ENCODE data around the gene C1orf122.

Gene C1orf122

DNA sequence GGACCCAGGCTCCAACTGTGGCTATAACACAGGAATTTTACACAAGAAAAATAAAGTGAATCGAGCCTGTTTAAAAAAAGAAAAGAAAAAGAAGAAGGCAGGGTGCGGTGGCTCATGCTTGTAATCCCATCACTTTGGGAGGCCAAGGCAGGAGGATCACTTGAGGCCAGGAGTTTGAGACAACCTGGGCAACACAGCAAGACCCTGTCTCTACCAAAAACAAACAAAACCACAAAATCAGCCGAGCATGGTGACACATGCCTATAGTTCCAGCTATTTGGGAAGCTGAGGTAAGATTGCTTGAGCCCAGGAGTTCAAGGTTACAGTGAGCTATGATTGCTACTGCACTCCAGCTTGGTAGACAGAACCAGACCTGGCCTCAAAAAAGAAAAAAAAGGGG lies 34.1 kb downstream of the C1orf122 start:
- H3K56ac ChIP-seq (ENCODE audit: low read length): no peak overlapping the region
- H2BK5ac ChIP-seq (ENCODE audit: low read length): no peak overlapping the region
- no peak overlapping the region for H2BK120ac ChIP-seq (ENCODE audit: low read depth, low read length)
- peaks cover 1% of the 10 kb centered on the region for H3K36me3 ChIP-seq (ENCODE audit: control insufficient read depth, insufficient read depth, low read length)
- no peak overlapping the region for H3K9ac ChIP-seq (ENCODE audit: low read length)
- H3K79me2 ChIP-seq (ENCODE audit: control insufficient read depth, insufficient read depth, low read length): no peaks in the 10 kb centered on the region
- no peak overlapping the region for H2BK15ac ChIP-seq (replicated peaks; ENCODE audit: low read depth)
- H3K4me1 ChIP-seq (ENCODE audit: control insufficient read depth, low read depth, low read length): no peaks in the 10 kb centered on the region
- H3K79me1 ChIP-seq (ENCODE audit: low read length): no peaks in the 10 kb centered on the region
- H3K27ac ChIP-seq (ENCODE audit: low read depth, low read length): no peak overlapping the region
- no peak overlapping the region for H4K5ac ChIP-seq (ENCODE audit: low read length)
- no peak for DNase-seq
- H3K4me3 ChIP-seq (ENCODE audit: low read length): no peak overlapping the region
- no peak overlapping the region for H3K23ac ChIP-seq (ENCODE audit: low read length)
- H3K27me3 ChIP-seq (ENCODE audit: insufficient read depth, low read length, poor library complexity): no peaks in the 10 kb centered on the region
- no peak overlapping the region for H2AK5ac ChIP-seq (ENCODE audit: low read length)
- no CpG with 5 or more reads among the region's 3 CpGs for WGBS (ENCODE audit: extremely low coverage, insufficient coverage, low lambda C conversion rate)
- H4K8ac ChIP-seq (ENCODE audit: low read depth, low read length): no peak overlapping the region
- H3K4ac ChIP-seq (ENCODE audit: low read depth, low read length): no peak overlapping the region
- H3K4me2 ChIP-seq (ENCODE audit: low read length): no peak overlapping the region
- no peak overlapping the region for H3K18ac ChIP-seq (ENCODE audit: low read length)

GRCh38 chr1:37844536-37844935 lies 36.9 kb downstream of the C1orf122 start:
- Histone ChIP-seq H3K9ac (ENCODE audit: low read length) (no peak overlapping the region), H3K36me3 (ENCODE audit: control insufficient read depth, insufficient read depth, low read length) (peaks cover 3% of the 10 kb centered on the region), H2BK15ac (replicated peaks; ENCODE audit: low read depth) (no peak overlapping the region), H3K4ac (ENCODE audit: low read depth, low read length) (no peak overlapping the region), H2BK5ac (ENCODE audit: low read length) (no peak overlapping the region), H3K4me3 (ENCODE audit: low read length) (no peak overlapping the region), H3K23ac (ENCODE audit: low read length) (no peak overlapping the region), H2AK5ac (ENCODE audit: low read length) (no peak overlapping the region), H3K18ac (ENCODE audit: low read length) (no peak overlapping the region), H3K56ac (ENCODE audit: low read length) (no peak overlapping the region), H3K4me2 (ENCODE audit: low read length) (no peak overlapping the region), H3K27me3 (ENCODE audit: insufficient read depth, low read length, poor library complexity) (no peaks in the 10 kb centered on the region), H3K79me1 (ENCODE audit: low read length) (peaks cover 6% of the 10 kb centered on the region), H4K8ac (ENCODE audit: low read depth, low read length) (no peak overlapping the region), H4K5ac (ENCODE audit: low read length) (no peak overlapping the region), H3K79me2 (ENCODE audit: control insufficient read depth, insufficient read depth, low read length) (peaks cover 4% of the 10 kb centered on the region), H3K27ac (ENCODE audit: low read depth, low read length) (no peak overlapping the region), H3K4me1 (ENCODE audit: control insufficient read depth, low read depth, low read length) (no peaks in the 10 kb centered on the region), H2BK120ac (ENCODE audit: low read depth, low read length) (no peak overlapping the region)
- no peak for DNase-seq

DNA sequence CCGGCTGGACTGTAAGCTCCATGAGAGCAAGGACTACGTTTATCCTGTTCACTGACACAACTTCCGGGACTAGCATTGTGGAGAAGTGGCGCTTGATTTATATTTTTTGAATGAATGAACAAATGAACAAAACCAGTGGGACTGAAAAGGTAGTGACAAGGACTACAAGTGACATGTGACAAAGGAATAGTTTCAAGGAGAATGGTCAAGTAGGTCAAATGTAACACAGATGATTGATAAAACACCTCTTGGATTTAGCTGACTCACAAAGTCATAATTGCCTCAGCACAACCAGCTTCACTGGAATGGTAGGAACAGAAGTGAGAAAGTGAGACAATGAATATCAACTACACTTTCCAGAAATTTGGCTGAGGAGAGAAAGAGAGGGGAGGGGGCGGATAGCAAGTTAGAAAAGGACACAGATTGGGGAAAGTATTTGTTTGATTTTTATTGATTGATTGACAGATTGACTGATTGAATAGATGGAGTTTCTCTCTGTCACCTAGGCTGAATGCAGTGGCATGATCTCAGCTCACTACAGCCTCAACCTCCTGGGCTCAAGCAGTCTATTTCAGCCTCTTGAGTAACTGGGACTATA lies 37.6 kb downstream of the C1orf122 start:
- no peak overlapping the region for H3K4ac ChIP-seq (ENCODE audit: low read depth, low read length)
- no peak overlapping the region for H2BK5ac ChIP-seq (ENCODE audit: low read length)
- H3K79me1 ChIP-seq (ENCODE audit: low read length): peaks cover 7% of the 10 kb centered on the region
- H3K79me2 ChIP-seq (ENCODE audit: control insufficient read depth, insufficient read depth, low read length): peaks cover 8% of the 10 kb centered on the region
- no peak overlapping the region for H2BK15ac ChIP-seq (replicated peaks; ENCODE audit: low read depth)
- no peak overlapping the region for H3K23ac ChIP-seq (ENCODE audit: low read length)
- no peak overlapping the region for H3K56ac ChIP-seq (ENCODE audit: low read length)
- H3K27me3 ChIP-seq (ENCODE audit: insufficient read depth, low read length, poor library complexity): no peaks in the 10 kb centered on the region
- peaks cover 2% of the 10 kb centered on the region for H3K36me3 ChIP-seq (ENCODE audit: control insufficient read depth, insufficient read depth, low read length)
- whole genome bisulfite sequencing (ENCODE audit: extremely low coverage, insufficient coverage, low lambda C conversion rate): no CpG with 5 or more reads among the region's 5 CpGs
- no peak overlapping the region for H3K4me2 ChIP-seq (ENCODE audit: low read length)
- H3K27ac ChIP-seq (ENCODE audit: low read depth, low read length): no peak overlapping the region
- no peak overlapping the region for H3K9ac ChIP-seq (ENCODE audit: low read length)
- no peak for DNase-seq
- no peak overlapping the region for H3K18ac ChIP-seq (ENCODE audit: low read length)
- H3K4me1 ChIP-seq (ENCODE audit: control insufficient read depth, low read depth, low read length): no peaks in the 10 kb centered on the region
- H4K5ac ChIP-seq (ENCODE audit: low read length): no peak overlapping the region
- H3K4me3 ChIP-seq (ENCODE audit: low read length): no peak overlapping the region
- H2AK5ac ChIP-seq (ENCODE audit: low read length): no peak overlapping the region
- no peak overlapping the region for H4K8ac ChIP-seq (ENCODE audit: low read depth, low read length)
- H2BK120ac ChIP-seq (ENCODE audit: low read depth, low read length): no peak overlapping the region

DNA sequence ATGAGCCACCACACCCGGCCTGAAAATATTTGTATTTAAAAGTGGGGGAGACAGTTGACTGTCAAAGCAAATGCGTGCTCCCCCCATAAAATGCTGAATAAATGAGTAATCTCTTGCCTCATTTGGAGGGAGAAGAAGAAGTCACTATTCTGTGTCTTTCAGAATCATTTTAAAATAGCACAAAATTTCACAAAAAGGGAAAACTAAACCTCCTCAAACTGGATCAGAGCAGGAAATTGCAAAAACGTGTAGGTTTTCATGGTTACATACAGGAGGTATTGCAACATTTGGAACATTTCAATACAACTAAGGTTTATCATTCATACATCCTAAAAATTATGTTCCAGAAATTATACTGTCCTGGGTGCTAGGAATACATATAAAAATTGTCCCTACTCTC lies 38.2 kb downstream of the C1orf122 start:
- no peaks in the 10 kb centered on the region for H3K4me1 ChIP-seq (ENCODE audit: control insufficient read depth, low read depth, low read length)
- peaks cover 8% of the 10 kb centered on the region for H3K79me2 ChIP-seq (ENCODE audit: control insufficient read depth, insufficient read depth, low read length)
- no peak overlapping the region for H2BK120ac ChIP-seq (ENCODE audit: low read depth, low read length)
- H3K4me2 ChIP-seq (ENCODE audit: low read length): no peak overlapping the region
- H3K79me1 ChIP-seq (ENCODE audit: low read length): peaks cover 9% of the 10 kb centered on the region
- no peak overlapping the region for H4K5ac ChIP-seq (ENCODE audit: low read length)
- H2BK15ac ChIP-seq (replicated peaks; ENCODE audit: low read depth): no peak overlapping the region
- H3K36me3 ChIP-seq (ENCODE audit: control insufficient read depth, insufficient read depth, low read length): peaks cover 2% of the 10 kb centered on the region
- no peak overlapping the region for H3K18ac ChIP-seq (ENCODE audit: low read length)
- no peak overlapping the region for H4K8ac ChIP-seq (ENCODE audit: low read depth, low read length)
- no peaks in the 10 kb centered on the region for H3K27me3 ChIP-seq (ENCODE audit: insufficient read depth, low read length, poor library complexity)
- H3K4ac ChIP-seq (ENCODE audit: low read depth, low read length): no peak overlapping the region
- no peak overlapping the region for H2BK5ac ChIP-seq (ENCODE audit: low read length)
- no peak overlapping the region for H3K27ac ChIP-seq (ENCODE audit: low read depth, low read length)
- WGBS (ENCODE audit: extremely low coverage, insufficient coverage, low lambda C conversion rate): no CpG with 5 or more reads among the region's 3 CpGs
- no peak overlapping the region for H3K56ac ChIP-seq (ENCODE audit: low read length)
- DNase-seq: no peak
- H3K23ac ChIP-seq (ENCODE audit: low read length): no peak overlapping the region
- H3K9ac ChIP-seq (ENCODE audit: low read length): no peak overlapping the region
- no peak overlapping the region for H3K4me3 ChIP-seq (ENCODE audit: low read length)
- no peak overlapping the region for H2AK5ac ChIP-seq (ENCODE audit: low read length)

- no peaks in the 10 kb centered on the region for H3K4me1 ChIP-seq (ENCODE audit: control insufficient read depth, low read depth, low read length)
- H2BK5ac ChIP-seq (ENCODE audit: low read length): no peak overlapping the region
- H2BK15ac ChIP-seq (replicated peaks; ENCODE audit: low read depth): no peak overlapping the region
- no CpG with 5 or more reads among the region's 4 CpGs for WGBS (ENCODE audit: extremely low coverage, insufficient coverage, low lambda C conversion rate)
- no peak overlapping the region for H3K4ac ChIP-seq (ENCODE audit: low read depth, low read length)
- no peak overlapping the region for H3K4me2 ChIP-seq (ENCODE audit: low read length)
- no peak overlapping the region for H3K23ac ChIP-seq (ENCODE audit: low read length)
- H2BK120ac ChIP-seq (ENCODE audit: low read depth, low read length): no peak overlapping the region
- H3K56ac ChIP-seq (ENCODE audit: low read length): no peak overlapping the region
- peaks cover 12% of the 10 kb centered on the region for H3K79me1 ChIP-seq (ENCODE audit: low read length)
- no peak overlapping the region for H3K18ac ChIP-seq (ENCODE audit: low read length)
- H3K4me3 ChIP-seq (ENCODE audit: low read length): no peak overlapping the region
- peaks cover 11% of the 10 kb centered on the region for H3K79me2 ChIP-seq (ENCODE audit: control insufficient read depth, insufficient read depth, low read length)
- peaks cover 2% of the 10 kb centered on the region for H3K36me3 ChIP-seq (ENCODE audit: control insufficient read depth, insufficient read depth, low read length)
- no peak for DNase-seq
- H4K8ac ChIP-seq (ENCODE audit: low read depth, low read length): no peak overlapping the region
- H3K9ac ChIP-seq (ENCODE audit: low read length): no peak overlapping the region
- H2AK5ac ChIP-seq (ENCODE audit: low read length): no peak overlapping the region
- no peak overlapping the region for H4K5ac ChIP-seq (ENCODE audit: low read length)
- no peaks in the 10 kb centered on the region for H3K27me3 ChIP-seq (ENCODE audit: insufficient read depth, low read length, poor library complexity)
- no peak overlapping the region for H3K27ac ChIP-seq (ENCODE audit: low read depth, low read length)
Observed at GRCh38 chr1:37846647-37847339, 39.2 kb downstream of the C1orf122 start.

DNA sequence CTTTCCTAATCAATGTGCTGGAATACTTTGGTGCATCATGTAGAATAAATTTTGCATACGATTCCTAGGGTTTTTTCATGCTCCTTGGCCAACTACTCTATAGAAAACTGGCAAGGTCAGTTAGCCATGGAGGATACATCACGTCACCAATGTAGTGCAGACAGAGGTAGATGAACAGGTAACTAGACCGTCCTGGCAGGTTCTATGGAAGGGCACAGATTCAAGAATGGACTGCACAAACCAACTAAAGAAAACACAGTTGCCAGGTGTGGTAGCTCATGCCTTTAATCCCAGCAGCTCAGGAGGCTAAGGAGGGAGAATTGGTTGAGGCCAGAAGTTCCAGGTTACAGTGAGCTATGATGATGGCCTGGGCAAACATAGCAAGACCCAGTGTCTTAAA lies 41.9 kb downstream of the C1orf122 start:
- Histone ChIP-seq H3K79me1 (ENCODE audit: low read length) (peaks cover 22% of the 10 kb centered on the region), H3K56ac (ENCODE audit: low read length) (no peak overlapping the region), H2BK120ac (ENCODE audit: low read depth, low read length) (no peak overlapping the region), H4K5ac (ENCODE audit: low read length) (no peak overlapping the region), H2BK15ac (replicated peaks; ENCODE audit: low read depth) (no peak overlapping the region), H3K18ac (ENCODE audit: low read length) (no peak overlapping the region), H3K27me3 (ENCODE audit: insufficient read depth, low read length, poor library complexity) (no peaks in the 10 kb centered on the region), H3K4ac (ENCODE audit: low read depth, low read length) (no peak overlapping the region), H2AK5ac (ENCODE audit: low read length) (no peak overlapping the region), H2BK5ac (ENCODE audit: low read length) (no peak overlapping the region), H3K4me3 (ENCODE audit: low read length) (no peak overlapping the region), H4K8ac (ENCODE audit: low read depth, low read length) (no peak overlapping the region), H3K36me3 (ENCODE audit: control insufficient read depth, insufficient read depth, low read length) (peaks cover 2% of the 10 kb centered on the region), H3K23ac (ENCODE audit: low read length) (no peak overlapping the region), H3K4me2 (ENCODE audit: low read length) (no peak overlapping the region), H3K27ac (ENCODE audit: low read depth, low read length) (no peak overlapping the region), H3K79me2 (ENCODE audit: control insufficient read depth, insufficient read depth, low read length) (peaks cover 14% of the 10 kb centered on the region), H3K4me1 (ENCODE audit: control insufficient read depth, low read depth, low read length) (no peaks in the 10 kb centered on the region), H3K9ac (ENCODE audit: low read length) (no peak overlapping the region)
- no CpG with 5 or more reads among the region's 3 CpGs for WGBS (ENCODE audit: extremely low coverage, insufficient coverage, low lambda C conversion rate)
- DNase-seq: no peak
